RWPE1 (cell line): ENCODE results near the gene ZMYM2.
A peak's percentile ranks its signal among the peaks of the same experiment; 100 is the strongest.

Experiments used
- CTCF ChIA-PET: fragments of 350-600 bp; sonication (Branson Sonifier 250); formaldehyde crosslinking; extraction: SDS; loops from one replicate; lab custom pipeline; 2021; lab: Yijun Ruan, JAX
- POLR2A ChIA-PET: fragments of 400-600 bp; formaldehyde crosslinking; extraction: SDS; loops from one replicate; lab custom pipeline; 2020; ENCODE audit warnings: antibody characterized with exemption; ENCODE audit not compliant: low non-redundant PET; lab: Yijun Ruan, JAX
- DNase-seq: peaks from one replicate; pipeline ENCODE4 v3.0.0; 2012; ENCODE audit warnings: low spot score
- H3K27ac ChIP-seq: fragments of 450-650 bp; 2 replicates; pipeline ENCODE4 v1.5.1; 2017
- CTCF ChIP-seq: fragments of 450-650 bp; conservative IDR thresholded peaks from 2 replicates; pipeline ENCODE4 v1.5.1; 2017; ENCODE audit warnings: low read depth, mild to moderate bottlenecking

Gene ZMYM2

DNA sequence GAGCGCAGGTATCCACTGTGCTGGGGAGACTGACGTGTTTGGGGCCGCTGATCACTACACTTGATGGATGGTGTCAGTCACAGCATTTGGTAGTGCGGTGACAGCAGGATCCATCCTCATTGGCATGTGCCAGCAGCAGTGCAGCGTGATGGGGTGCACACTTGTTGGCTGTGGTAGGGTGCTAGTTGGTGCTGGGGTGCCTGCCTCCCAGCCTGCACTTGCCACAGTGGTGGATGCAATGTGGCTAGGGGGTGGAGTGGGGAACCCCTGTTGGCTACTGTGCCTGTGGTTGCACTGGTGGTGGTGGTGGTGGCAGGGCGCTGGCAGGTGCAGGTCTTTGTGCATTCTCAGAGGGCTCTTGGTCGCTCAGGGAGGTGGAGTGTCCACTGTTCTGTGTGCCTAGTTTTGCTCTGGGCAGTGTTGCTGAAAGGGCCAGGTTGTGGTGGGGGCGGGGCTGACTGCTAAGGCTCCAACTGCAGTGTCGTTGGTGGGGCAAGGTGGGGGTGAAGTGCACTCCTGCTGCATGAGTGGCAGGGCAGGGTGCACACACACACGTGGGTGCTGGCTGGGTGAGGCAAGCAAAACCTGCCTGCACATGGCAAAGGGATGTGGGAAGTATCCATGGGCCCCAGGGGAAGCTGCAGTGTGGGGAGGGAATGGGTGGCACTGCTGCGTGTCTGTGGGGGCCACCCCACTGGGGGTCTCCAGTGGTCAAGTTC is 84.8 kb downstream of the ZMYM2 start:
- peak overlapping the region; percentile 24; the same call in 1 of the 2 replicates for H3K27ac ChIP-seq
- TF ChIP-seq CTCF: no peak
- CTCF ChIA-PET: no interaction called here
- POLR2A ChIA-PET: no interaction called here
- no peak for DNase-seq

GRCh38 chr13:20044086-20044485 is 85.6 kb downstream of the ZMYM2 start:
- CTCF ChIA-PET: no interaction called here
- TF ChIP-seq CTCF: no peak

GRCh38 chr13:20045950-20046548 is 87.5 kb downstream of the ZMYM2 start:
- DNase-seq: no peak
- no peak overlapping the region for H3K27ac ChIP-seq
- no peak for TF ChIP-seq CTCF
- ChIA-PET POLR2A (no interaction called here), CTCF (no interaction called here)

More at GRCh38 chr13:20044086-20044485, 85.6 kb downstream of the ZMYM2 start:
- POLR2A ChIA-PET: no interaction called here
- H3K27ac ChIP-seq: peak overlapping the region; percentile 24; the same call in 1 of the 2 replicates
- DNase-seq: no peak

GRCh38 chr13:20049558-20050473 is 91.3 kb downstream of the ZMYM2 start:
- H3K27ac ChIP-seq: no peak overlapping the region
- ChIA-PET CTCF (interaction anchor here (0.6 kb wide), 1 partner anchor 26 kb away, joined by 3 read pairs; no protein-coding TSS in a partner anchor), POLR2A (no interaction called here)
- no peak for TF ChIP-seq CTCF
- no peak for DNase-seq

DNA sequence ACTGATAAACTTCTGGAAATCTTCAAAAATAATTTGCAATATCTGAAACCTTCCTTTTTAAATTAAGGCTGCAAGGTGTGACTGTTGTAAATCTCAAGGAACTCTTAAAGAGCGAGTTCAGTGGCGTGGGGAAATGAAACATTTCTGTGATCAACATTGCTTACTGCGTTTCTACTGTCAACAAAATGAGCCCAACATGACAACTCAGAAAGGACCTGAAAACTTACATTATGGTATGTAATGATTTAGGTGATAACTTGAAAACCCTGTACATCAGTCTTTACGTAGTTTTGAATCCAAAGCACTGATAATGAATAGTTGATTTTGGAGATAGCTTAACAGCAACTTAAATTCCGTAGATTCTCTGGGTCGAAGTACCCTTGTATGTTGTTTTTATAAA is 92.8 kb downstream of the ZMYM2 start:
- H3K27ac ChIP-seq: no peak overlapping the region
- POLR2A ChIA-PET: no interaction called here
- CTCF ChIA-PET: interaction anchor here (1.0 kb wide), 1 partner anchor 11 kb away, joined by 3 read pairs; no protein-coding TSS in a partner anchor

More for the DNA sequence above, 92.8 kb downstream of the ZMYM2 start:
- no peak for TF ChIP-seq CTCF
- no peak for DNase-seq
